Activated naive CD4-positive, alpha-beta T cell (primary cell): ENCODE results near the gene ATAD2B.
"Not testable (repeated sequence)": the region's sequence is repeated elsewhere in the genome, so short reads cannot be mapped to it uniquely, and the experiment has no call there.

Experiments
- DNase-seq, 4 experiments: peaks; one replicate each; lab custom pipeline; 2025; lab: John Stamatoyannopoulos, UW

Gene ATAD2B

DNA sequence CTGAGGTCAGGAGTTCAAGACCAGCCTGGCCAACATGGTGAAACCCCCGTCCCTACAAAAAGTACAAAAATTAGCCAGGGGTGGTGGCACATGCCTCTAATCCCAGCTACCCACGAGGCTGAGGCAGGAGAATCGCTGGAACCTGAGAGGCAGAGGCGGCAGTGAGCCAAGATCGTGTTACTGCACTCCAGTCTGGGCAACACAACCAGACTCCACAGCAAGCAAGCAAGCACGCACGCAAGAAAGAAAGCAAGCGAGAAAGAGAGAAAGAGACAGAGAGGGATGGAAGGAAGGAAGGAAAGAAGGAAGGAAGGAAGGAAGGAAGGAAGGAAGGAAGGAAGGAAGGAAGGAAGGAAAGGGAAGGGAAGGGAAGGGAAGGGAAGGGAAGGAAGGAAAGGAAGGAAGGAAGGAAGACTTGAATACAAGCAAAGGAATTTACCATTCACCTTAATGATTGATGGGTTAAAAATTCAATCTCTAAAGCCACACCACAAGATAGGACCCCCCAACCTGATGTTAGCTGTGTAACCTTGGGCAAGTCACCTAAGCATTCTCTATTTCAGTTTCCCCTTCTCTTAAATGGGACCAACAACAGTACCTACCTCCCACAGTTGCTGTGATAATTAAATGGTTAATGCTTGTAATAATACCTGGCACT, 181.7 kb downstream of the ATAD2B start:
- no peak for DNase-seq

DNA sequence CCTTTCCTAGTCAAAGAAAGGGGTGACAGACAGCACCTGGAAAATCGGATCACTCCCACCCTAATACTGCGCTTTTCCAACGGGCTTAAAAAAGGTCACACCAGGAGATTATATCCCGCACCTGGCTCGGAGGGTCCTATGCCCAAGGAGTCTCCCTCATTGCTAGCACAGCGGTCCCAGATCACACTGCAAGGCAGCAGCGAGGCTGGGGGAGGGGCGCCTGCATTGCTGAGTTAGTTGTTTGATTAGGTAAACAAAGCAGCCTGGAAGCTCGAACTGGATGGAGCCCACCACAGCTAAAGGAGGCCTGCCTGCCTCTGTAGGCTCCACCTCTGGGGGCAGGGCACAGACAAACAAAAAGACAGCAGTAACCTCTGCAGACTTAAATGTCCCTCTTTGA, 190.1 kb downstream of the ATAD2B start:
- not testable (repeated sequence) for DNase-seq

GRCh38 chr2:23734416-23734815, 192.5 kb downstream of the ATAD2B start:
- no peak for DNase-seq

- not testable (repeated sequence) for DNase-seq
These were observed 203.9 kb downstream of the ATAD2B start for GRCh38 chr2:23723029-23723428.

- DNase-seq: no peak
These were observed 204.7 kb downstream of the ATAD2B start for GRCh38 chr2:23722255-23722654.

DNA sequence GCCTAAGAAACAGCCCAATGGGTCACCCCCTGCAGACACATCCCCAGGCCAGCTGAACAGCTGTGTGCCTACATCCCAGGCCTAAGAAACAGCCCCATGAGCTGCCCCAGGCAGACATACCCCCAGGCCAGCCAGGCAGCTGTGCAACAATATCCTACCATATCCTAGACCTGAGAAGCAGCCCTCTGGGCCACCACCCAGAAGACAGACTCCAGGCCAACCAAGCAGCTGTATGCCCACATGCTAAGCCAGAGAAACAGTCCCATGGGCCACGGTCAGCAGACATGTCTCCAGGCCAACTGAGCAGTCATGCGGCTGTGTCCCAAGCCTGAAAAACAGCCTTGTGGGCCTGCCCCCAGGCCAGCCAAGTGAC, 205.5 kb downstream of the ATAD2B start:
- no peak for DNase-seq

DNA sequence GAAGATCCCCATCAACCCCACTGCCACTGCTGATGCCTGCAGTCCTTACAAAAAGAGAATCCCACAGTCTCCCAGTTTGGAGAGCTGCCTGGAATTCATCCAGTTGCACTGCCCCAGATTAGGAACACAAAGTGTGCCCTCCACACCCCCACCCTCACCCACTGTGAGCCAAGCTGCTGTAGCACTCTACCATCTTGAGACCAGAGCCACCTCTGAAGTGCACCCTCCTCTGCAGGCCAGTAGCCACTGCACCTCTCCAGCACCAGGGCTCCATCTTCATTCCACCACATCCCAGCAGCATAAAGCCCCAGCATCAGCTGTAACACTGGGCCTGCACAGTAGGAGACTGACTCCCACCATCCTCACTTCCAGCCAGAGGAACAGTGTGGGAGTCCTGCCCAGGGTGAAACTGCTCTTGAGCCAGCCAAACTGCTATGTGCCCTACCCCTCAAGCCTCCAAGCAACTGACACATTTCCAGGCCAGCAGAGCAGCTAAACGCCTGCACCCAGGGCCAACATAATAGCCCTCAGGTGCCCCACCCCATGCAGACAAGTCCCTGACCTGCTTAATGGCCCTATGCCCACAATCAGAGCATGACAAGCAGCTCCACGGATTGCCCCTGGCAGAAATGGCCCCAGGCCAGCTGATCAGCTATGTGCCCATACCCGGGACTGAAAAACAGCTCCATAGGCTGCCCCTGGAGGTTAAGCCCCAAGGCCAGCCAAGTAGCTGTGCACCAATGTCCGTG, 206.0 kb downstream of the ATAD2B start:
- no peak for DNase-seq

- no peak for DNase-seq
These were observed 207.2 kb downstream of the ATAD2B start for GRCh38 chr2:23719716-23720115.

- DNase-seq: no peak
These were observed 207.8 kb downstream of the ATAD2B start for GRCh38 chr2:23718931-23719700.

DNA sequence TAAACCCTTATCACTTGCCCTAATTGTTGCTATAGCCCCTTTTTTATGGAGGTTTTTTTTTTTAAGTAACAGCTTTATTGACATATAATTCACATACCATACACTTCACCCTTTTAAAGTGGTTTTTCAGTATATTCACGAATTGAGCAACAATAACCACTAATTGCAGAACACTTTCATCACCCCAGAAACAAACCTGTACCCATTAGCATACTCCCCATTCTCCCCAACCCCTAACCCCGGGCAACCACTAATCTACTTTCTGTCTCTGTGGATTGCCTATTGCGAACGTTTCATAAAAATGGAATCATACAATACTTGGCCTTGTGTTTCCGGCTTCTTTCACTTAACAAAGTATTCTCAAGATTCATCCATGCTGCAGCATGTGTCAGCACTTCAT, 213.6 kb downstream of the ATAD2B start:
- no peak for DNase-seq

GRCh38 chr2:23712756-23713151, 214.2 kb downstream of the ATAD2B start:
- no peak for DNase-seq

GRCh38 chr2:23711979-23712755, 214.8 kb downstream of the ATAD2B start:
- no peak for DNase-seq

GRCh38 chr2:23709311-23709710, 217.6 kb downstream of the ATAD2B start:
- no peak for DNase-seq

DNA sequence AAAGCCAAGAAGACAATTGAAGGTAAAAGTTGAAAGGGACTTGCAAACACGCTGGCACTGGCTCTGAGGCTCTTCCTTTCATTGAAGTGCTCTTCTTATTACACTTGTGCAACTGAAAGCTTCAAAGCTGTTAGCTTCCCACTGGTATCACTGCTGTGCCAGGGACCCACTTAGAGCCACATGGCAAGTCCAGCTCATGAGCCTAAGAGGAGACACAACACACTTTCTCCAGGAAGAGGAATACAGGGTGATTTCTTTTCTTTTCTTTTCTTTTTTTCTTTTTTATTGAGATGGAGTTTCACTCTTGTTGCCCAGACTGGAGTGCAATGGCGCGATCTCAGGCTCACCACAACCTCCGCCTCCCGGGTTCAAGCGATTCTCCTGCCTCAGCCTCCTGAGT, 218.2 kb downstream of the ATAD2B start:
- no peak for DNase-seq

DNA sequence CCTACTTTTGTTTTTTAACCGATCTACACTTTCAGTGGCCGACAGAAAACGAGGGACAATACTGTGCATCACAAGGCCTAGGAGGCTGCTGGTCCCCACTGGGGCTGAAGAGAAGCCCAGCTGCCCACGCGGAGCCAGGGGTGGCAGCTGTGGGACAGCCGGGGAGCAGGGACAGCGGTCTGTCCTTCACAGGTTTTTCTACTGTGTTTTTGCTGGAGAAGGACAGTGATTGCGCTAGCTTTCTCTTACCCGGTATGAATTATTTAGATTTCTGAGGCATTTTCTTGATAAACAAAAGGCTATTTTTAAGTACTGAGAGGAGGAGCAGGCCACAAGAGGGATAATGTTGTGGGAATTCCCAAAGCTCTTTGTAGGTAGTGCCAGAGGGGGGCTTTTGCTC, 219.8 kb downstream of the ATAD2B start:
- DNase-seq: no peak

GRCh38 chr2:23706613-23707078, 220.3 kb downstream of the ATAD2B start:
- no peak for DNase-seq

DNA sequence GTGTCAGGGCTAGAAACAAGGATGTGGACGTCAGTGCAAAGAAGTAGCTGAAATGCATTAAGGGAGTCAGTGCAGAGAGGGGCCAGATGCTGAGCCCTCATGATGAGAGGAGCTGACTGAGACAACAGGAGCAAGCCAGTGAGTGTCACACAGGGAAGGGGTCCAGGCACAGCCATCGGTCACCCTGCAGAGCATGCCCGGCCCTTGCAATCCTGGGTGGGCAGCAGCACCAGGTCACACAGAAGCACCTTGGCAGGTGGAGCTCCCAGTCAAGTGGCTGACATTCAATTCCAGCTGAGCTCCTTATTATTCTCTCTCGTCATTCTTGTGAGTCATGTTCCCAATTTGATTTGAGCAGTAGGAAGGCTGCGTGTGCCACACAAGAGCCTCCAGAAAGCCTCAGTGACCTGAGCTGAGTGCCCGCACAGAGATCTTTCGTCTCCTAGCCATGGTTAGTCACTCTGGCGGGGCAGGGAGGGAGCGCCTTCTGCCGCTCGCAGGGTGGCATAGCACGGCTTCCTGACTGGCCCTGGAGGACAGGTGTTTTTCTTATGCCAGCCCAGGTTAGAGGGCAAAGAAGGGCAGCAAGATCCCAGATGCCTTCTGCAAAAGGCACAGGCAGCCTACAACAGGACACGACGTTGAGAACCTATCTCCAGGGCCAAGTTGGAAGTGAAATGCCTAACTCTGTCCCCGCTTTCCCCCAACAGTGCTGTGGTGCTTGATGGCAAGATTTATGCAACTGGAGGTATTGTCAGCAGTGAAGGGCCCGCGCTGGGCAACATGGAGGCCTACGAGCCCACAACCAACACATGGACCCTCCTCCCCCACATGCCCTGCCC, 220.9 kb downstream of the ATAD2B start:
- DNase-seq: no peak

DNA sequence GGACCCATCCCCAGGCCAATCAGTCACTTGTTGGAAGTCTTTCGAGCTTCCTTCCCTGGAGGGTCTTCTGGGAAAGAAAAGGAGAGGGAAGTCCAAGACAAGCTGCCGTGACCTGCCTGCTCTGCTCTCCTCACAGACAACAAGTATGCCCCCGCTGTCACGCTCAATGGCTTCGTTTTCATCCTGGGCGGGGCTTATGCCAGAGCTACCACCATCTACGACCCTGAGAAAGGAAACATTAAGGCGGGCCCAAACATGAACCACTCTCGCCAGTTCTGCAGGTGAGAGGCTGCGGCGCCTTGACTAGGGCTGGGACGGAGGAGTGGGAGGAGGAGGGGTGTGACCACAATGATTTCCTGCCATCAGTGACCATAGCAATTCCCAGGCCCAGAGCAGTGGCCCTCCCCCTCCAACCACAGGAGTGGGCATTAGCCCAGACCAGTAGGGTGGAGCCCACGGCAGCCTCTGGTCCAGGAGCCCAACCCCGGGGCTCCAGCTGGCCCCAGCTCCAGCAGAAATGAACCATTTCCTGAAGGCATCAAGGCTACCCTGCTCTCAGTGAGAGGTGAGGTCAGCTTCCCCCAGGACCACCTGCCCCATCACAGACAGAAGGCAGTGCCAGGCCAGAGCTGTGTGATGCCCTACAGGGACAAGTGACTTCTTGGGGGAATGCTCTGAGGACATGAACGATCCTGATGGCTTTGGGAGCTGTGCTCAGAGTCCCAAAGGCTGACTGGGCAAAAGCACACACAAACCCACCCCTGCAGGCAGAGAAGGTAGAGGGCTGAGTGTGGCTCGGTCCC, 223.1 kb downstream of the ATAD2B start:
- DNase-seq: no peak

DNA sequence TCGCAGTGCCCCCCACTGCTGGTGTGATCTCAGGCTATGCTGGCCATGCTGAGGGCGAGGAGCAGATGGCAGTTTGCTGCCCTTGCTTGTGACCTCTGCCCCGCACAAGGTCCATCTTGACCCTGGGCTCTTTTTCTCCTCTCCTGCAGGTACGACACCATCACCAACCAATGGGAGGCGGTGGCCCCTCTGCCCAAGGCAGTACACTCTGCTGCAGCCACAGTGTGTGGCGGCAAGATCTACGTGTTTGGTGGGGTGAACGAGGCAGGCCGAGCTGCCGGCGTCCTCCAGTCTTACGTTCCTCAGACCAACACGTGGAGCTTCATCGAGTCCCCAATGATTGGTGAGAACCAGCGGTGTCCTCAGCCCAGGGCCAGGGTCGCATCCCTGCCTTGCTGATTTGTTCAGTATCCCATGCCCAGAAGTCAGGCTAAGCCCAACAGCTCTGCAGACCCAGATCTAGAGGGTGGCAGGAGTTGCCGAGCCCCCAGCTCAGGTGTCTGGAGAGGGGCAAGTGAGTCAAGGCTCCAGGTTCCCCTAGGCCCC, 223.8 kb downstream of the ATAD2B start:
- DNase-seq: no peak

DNA sequence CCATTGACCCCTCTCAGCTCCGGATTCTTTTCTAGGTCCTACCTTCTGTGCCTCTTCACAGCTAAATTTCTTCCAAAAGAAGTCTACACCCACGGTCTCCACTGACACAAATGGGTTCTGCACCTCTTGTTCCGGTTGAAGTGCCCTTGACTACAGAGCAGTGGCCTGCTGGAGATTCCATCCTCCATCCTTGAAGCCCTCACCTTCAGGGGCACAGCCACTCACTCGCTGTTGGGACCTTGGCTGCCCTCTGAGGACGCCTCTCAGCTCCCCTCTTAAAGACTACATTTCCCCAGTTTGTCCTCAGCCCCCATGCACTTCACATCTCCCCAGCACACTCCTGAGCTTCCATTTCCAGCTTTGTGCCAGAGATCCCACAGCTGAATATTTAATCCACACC, 226.3 kb downstream of the ATAD2B start:
- no peak for DNase-seq
